Stomach (tissue), 9 donors: Measurements from ENCODE around the gene ACR. TPM values are rescaled to one million over a fixed set of nuclear protein-coding genes. Genes with fewer than 3 reads are reported as not detected.

ENCODE experiments used
- DNase-seq, 2 donors: peaks; one replicate each; pipeline versions ENCODE4 v3.0.0 to v3.0.0-alpha.2; 2013 to 2019
- H3K27ac ChIP-seq, 5 donors: fragments of 200-600 bp in 4 of 5; sonication (generic) in 4 of 5; one replicate each; pipeline ENCODE4 v1.5.1; 2013 to 2019; ENCODE audit warnings: mild to moderate bottlenecking in 1 of 5, moderate library complexity in 1 of 5
- H3K27me3 ChIP-seq, 3 donors: fragments of 200-600 bp; sonication (generic); one replicate each; pipeline ENCODE4 v1.5.1; 2017 to 2019; ENCODE audit warnings: mixed run types in 1 of 3
- H3K36me3 ChIP-seq, 4 donors: fragments of 200-600 bp; sonication (generic); 1 replicate in 3 of 4; 2 replicates in 1 of 4; pipeline ENCODE4 v1.5.1; 2016 to 2019
- H3K4me1 ChIP-seq, 4 donors: fragments of 200-600 bp; sonication (generic); one replicate each; pipeline ENCODE4 v1.5.1; 2016 to 2019
- H3K4me3 ChIP-seq, 4 donors: fragments of 200-600 bp; sonication (generic) in 3 of 4; one replicate each; pipeline ENCODE4 v1.5.1; 2016 to 2019; ENCODE audit warnings: mild to moderate bottlenecking in 1 of 4
- H3K9me3 ChIP-seq, 4 donors: fragments of 200-600 bp; sonication (generic); one replicate each; pipeline ENCODE4 v1.5.1; 2016 to 2019
- EP300 ChIP-seq: sonication (generic); formaldehyde crosslinking; IDR thresholded peaks from one replicate; pipeline ENCODE4 v1.6.1; 2017; ENCODE audit warnings: antibody characterized with exemption
- POLR2A ChIP-seq, 4 donors: fragments of 450-650 bp; IDR thresholded peaks; one replicate each; pipeline ENCODE4 v1.6.1; 2016; ENCODE audit warnings: antibody characterized with exemption in 4 of 4, control low read depth in 2 of 4, mild to moderate bottlenecking in 1 of 4, moderate library complexity in 1 of 4
- POLR2AphosphoS5 ChIP-seq, 3 donors: sonication (generic); formaldehyde crosslinking; IDR thresholded peaks; one replicate each; pipeline ENCODE4 v1.6.1; 2016; ENCODE audit warnings: antibody characterized with exemption in 3 of 3
- WGBS, 5 donors: extraction: QIAGEN DNeasy Blood & Tissue Kit in 3 of 5; methylation state at CpG; one replicate each; pipeline versions ENCODE4 v1.1.5 to v1.1.7; 2013 to 2018; 5-methylcytosine and 5-hydroxymethylcytosine counted together
- intact Hi-C: fragments of 100-400 bp; cut with DNase I; formaldehyde crosslinking; loops from one replicate; pipeline ENCODE4 v1.15.1; 2023; ENCODE audit warnings: low total_unique reads
- polyA plus RNA-seq, 3 donors: library from polyadenylated mRNA; stranded (reverse); fragments of 200-250 nt; gene quantifications; one replicate each; pipeline ENCODE4 v1.2.3, GENCODE V29; 2013
- total RNA-seq, 5 donors: library from RNA; depleted of rRNA; stranded (reverse); fragments of >200 nt; gene quantifications; one replicate each; pipeline versions ENCODE4 v1.1.0 to v1.2.3, GENCODE V29; 2014 to 2016
- TF ChIP-seq, protein P1 (sequence below), 7 experiments: fragments of 450-650 bp in 4 of 7; fragments of 200-600 bp in 3 of 7; sonication (generic) in 3 of 7; IDR thresholded peaks; one replicate each; pipeline ENCODE4 v1.5.1; 2016 to 2019; ENCODE audit warnings: antibody characterized with exemption in 7 of 7, control low read depth in 2 of 7, mild to moderate bottlenecking in 1 of 7
- donor health status: healthy with polysubstance abuse.
- donor health status: Bipolar disorder and iron deficiency.
- donor health status: healthy.

The ACR gene
- total and polyA plus RNA-seq, 8 donors, result 0.19 to 0.37 (median 0.23) TPM; not detected in 5

DNA sequence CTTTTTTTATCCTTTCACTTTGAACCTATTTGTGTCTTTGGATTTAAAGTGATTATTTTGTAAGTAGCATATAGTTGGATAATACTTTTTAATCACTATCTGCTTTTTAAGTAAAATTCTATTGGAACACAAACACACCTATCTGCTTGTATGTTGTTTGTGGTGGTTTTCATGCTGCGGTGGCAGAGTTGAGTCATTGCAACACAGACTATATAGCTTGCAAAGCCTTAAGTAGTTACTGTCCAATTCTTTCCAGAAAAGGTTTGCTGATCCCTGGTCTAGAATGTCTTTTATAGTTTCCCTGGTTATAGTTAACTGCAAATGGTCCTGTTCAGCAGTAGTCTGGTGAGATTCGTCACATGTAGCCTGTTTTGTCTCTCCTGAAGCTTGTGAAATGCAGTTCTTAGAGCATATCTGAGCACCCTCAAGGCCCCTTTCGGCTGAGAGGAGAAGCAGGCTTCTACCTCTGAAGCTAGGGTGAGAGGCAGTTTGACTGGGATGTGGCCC lies 43.9 kb upstream of the ACR start:
- Histone ChIP-seq H3K36me3 (no peaks in the 10 kb centered on the region), H3K4me1 (peaks cover 13 to 30% (median 20%) of the 10 kb centered on the region in 4 donors), H3K27ac (no peak overlapping the region), H3K4me3 (no peak overlapping the region), H3K9me3 (peaks cover 0 to 9% (median 0%) of the 10 kb centered on the region in 4 donors), H3K27me3 (peaks cover 0 to 20% (median 0%) of the 10 kb centered on the region in 3 donors)
- DNase-seq, result no peak
- intact Hi-C loops, result no loop called here
- WGBS, 5 donors, result 34 to 69% (median 52%) methylated on average over 2 to 3 of the region's 3 CpGs
- TF ChIP-seq POLR2A (IDR thresholded peaks at IDR 0.05) (no peak), EP300 (no peak), POLR2AphosphoS5 (IDR thresholded peaks at IDR 0.05) (no peak)
- TF ChIP-seq, protein P1, sequence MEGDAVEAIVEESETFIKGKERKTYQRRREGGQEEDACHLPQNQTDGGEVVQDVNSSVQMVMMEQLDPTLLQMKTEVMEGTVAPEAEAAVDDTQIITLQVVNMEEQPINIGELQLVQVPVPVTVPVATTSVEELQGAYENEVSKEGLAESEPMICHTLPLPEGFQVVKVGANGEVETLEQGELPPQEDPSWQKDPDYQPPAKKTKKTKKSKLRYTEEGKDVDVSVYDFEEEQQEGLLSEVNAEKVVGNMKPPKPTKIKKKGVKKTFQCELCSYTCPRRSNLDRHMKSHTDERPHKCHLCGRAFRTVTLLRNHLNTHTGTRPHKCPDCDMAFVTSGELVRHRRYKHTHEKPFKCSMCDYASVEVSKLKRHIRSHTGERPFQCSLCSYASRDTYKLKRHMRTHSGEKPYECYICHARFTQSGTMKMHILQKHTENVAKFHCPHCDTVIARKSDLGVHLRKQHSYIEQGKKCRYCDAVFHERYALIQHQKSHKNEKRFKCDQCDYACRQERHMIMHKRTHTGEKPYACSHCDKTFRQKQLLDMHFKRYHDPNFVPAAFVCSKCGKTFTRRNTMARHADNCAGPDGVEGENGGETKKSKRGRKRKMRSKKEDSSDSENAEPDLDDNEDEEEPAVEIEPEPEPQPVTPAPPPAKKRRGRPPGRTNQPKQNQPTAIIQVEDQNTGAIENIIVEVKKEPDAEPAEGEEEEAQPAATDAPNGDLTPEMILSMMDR (IDR thresholded peaks at IDR 0.05), result no peak

DNA sequence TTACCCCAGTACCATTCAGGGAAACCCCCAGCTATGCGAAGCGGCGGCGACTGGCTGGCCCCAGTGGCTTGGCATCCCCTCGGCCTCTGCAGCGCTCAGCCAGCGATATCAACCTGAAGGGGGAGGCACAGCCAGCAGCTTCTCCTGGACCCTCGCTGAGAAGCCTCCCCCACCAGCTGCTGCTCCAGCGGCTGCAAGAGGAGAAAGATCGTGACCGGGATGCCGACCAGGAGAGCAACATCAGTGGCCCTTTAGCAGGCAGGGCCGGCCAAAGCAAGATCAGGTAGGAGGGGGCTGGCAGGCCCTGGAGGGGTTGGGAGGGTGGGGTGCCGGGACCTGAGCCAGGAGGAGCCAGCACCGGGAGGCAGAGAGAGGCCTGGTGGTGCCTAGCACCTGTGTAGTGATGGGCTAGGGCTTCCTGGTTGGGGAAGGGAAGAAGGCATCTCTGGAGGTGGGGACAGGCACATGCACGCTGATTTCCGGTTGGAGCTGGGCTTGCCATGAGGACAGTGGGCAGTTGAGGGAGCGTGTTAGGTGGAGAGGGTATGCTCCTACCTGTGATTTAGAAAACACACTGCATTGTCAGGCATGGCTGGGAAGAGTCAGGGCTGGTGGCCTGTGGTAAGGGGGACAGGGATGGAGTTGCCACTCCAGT lies 43.1 kb upstream of the ACR start:
- H3K4me1 ChIP-seq, result peaks cover 13 to 30% (median 21%) of the 10 kb centered on the region in 4 donors
- H3K27ac ChIP-seq, result no peak overlapping the region
- DNase-seq, result no peak
- peaks cover 0 to 9% (median 0%) of the 10 kb centered on the region in 4 donors for H3K9me3 ChIP-seq
- H3K27me3 ChIP-seq, result peaks cover 0 to 28% (median 0%) of the 10 kb centered on the region in 3 donors
- no peak overlapping the region for H3K4me3 ChIP-seq
- 79 to 86% (median 83%) methylated on average over 18 of the region's 18 CpGs for WGBS, 5 donors
- no peaks in the 10 kb centered on the region for H3K36me3 ChIP-seq
- intact Hi-C loops, result no loop called here
- TF ChIP-seq POLR2AphosphoS5 (IDR thresholded peaks at IDR 0.05), result no peak
- no peak for TF ChIP-seq POLR2A (IDR thresholded peaks at IDR 0.05)
- no peak for TF ChIP-seq EP300
- TF ChIP-seq, protein P1 (IDR thresholded peaks at IDR 0.05), result no peak

DNA sequence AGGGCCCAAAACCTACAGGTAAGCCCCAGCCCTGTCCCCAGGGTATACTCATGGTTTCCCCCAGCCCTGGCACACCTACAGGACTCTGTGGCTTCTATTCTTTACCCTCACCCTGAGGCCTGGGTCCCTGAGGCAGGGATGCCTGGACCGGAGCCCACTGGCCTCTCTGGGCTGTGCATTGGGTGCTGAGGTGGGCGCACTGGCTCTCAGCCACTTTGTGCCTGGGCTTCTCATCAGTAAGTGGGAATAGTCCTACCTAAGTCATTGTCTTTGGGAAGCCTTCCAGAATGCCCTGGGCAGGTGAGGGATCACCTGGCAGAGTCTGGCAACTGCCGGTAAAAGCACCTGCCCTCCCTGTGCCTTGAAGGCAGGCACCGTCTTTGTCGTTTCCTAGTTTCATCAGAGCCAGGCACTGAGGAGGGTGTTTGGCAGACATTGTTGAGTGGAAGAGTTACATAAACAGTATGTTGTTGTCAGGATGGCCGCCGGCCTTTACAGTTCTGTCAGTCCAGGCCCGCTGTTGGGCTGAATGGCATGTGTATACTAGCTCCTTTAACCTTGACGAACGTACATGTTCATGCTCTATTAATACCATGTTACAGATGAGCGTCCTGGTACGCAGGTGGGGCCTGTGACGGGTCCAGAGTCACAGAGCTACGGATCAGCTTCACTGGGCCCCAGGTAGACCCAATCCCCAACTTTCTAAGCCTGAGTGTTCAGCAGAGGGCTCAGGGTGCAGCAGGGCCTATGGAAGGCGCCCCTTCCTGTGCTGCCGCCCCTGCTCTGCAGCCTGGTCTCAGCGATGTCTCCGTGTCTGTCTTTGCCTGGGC lies 42.4 kb upstream of the ACR start:
- peaks cover 0 to 29% (median 0%) of the 10 kb centered on the region in 3 donors for H3K27me3 ChIP-seq
- intact Hi-C loops, result no loop called here
- DNase-seq, result no peak
- TF ChIP-seq EP300 (no peak), POLR2A (IDR thresholded peaks at IDR 0.05) (no peak)
- H3K4me1 ChIP-seq, result peaks cover 13 to 30% (median 25%) of the 10 kb centered on the region in 4 donors
- WGBS, 5 donors, result 75 to 88% (median 86%) methylated on average over 12 to 18 of the region's 18 CpGs
- no peaks in the 10 kb centered on the region for H3K36me3 ChIP-seq
- H3K9me3 ChIP-seq, result peaks cover 0 to 9% (median 0%) of the 10 kb centered on the region in 4 donors
- no peak overlapping the region for H3K27ac ChIP-seq
- H3K4me3 ChIP-seq, result no peak overlapping the region

DNA sequence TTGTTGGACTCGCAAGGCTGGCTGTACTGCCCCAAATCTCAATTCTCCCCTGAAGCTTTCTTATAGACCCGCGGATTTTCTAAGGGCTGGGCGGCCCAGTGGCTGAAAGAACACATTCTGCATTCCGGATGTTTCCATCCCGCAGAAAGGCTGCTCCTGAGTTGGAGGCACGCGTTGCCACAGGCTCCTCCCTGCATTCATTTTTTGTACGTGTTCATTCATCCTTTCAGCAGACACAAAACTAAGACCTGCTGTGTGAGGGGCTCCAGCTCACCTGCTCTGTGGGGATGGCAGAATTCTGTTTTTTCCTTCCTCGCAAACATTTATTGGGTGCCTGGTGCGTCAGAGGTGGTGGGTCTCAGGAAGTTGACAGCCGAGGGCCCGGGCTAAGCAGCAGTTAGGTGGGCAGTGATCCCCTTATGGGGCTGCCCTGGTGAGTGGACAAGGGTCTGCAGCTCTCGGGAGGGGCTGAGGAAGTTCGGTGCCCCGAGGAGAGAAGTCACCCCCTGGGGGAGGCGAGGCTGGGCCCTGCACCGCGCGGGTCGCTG lies 41.7 kb upstream of the ACR start:
- H3K36me3 ChIP-seq, result no peaks in the 10 kb centered on the region
- TF ChIP-seq EP300, result no peak
- TF ChIP-seq, protein P1 (IDR thresholded peaks at IDR 0.05), result no peak
- TF ChIP-seq POLR2AphosphoS5 (IDR thresholded peaks at IDR 0.05), result no peak
- no peak for TF ChIP-seq POLR2A (IDR thresholded peaks at IDR 0.05)
- H3K27me3 ChIP-seq, result peaks cover 0 to 29% (median 0%) of the 10 kb centered on the region in 3 donors
- WGBS, 5 donors, result 44 to 51% (median 48%) methylated on average over 21 of the region's 21 CpGs
- H3K9me3 ChIP-seq, result peaks cover 0 to 9% (median 0%) of the 10 kb centered on the region in 4 donors
- no peak for DNase-seq
- intact Hi-C loops, result no loop called here
- peak overlapping the region in 3 of 4 donors; percentile 49 to 58 (median 53) for H3K4me3 ChIP-seq
- H3K27ac ChIP-seq, result no peak overlapping the region
- H3K4me1 ChIP-seq, result peaks cover 13 to 32% (median 25%) of the 10 kb centered on the region in 4 donors
